AG20443 (cell line): ENCODE measurements around the gene MYO1A.

Experiments
- DNase-seq: peaks from one replicate; pipeline ENCODE4 v3.0.0; 2012; ENCODE audit warnings: low spot score, mixed read lengths

The MYO1A gene

GRCh38 chr12:57012600-57013465 is 37.1 kb downstream of the MYO1A start:
- DNase-seq, result no peak

GRCh38 chr12:57011438-57012424 is 38.2 kb downstream of the MYO1A start:
- no peak for DNase-seq

- DNase-seq, result no peak
Measured at GRCh38 chr12:57010627-57011247, 39.2 kb downstream of the MYO1A start.

GRCh38 chr12:57009949-57010626 is 39.8 kb downstream of the MYO1A start:
- DNase-seq, result no peak

- DNase-seq, result peak; percentile 66
Measured at GRCh38 chr12:57008178-57008577, 41.8 kb downstream of the MYO1A start.

- no peak for DNase-seq
Measured at GRCh38 chr12:57006809-57007475, 43.0 kb downstream of the MYO1A start.

- DNase-seq, result peak; percentile 98
Measured at GRCh38 chr12:57005980-57006808, 43.7 kb downstream of the MYO1A start, which contains the start of gene ZBTB39. TSS of gene ZBTB39 (minus strand) at chr12:57006546. CDS start at chr12:57004917, 1,629 bp downstream.

- DNase-seq, result no peak
Measured at GRCh38 chr12:57004651-57005050, 45.3 kb downstream of the MYO1A start.

GRCh38 chr12:57003395-57003794 is 46.5 kb downstream of the MYO1A start:
- DNase-seq, result no peak

GRCh38 chr12:57001448-57001906 is 48.5 kb downstream of the MYO1A start:
- peak; percentile 84 for DNase-seq

GRCh38 chr12:57000393-57000792 is 49.5 kb downstream of the MYO1A start:
- DNase-seq, result no peak

- no peak for DNase-seq
Measured at GRCh38 chr12:56999456-56999855, 50.5 kb downstream of the MYO1A start.

- no peak for DNase-seq
Measured at GRCh38 chr12:56998981-56999380, 50.9 kb downstream of the MYO1A start.

- no peak for DNase-seq
Measured at GRCh38 chr12:56998316-56998715, 51.6 kb downstream of the MYO1A start.

- DNase-seq, result no peak
Measured at GRCh38 chr12:56996793-56997545, 53.0 kb downstream of the MYO1A start.

GRCh38 chr12:56995930-56996496 is 53.9 kb downstream of the MYO1A start:
- DNase-seq, result no peak

- DNase-seq, result no peak
Measured at GRCh38 chr12:56995201-56995929, 54.6 kb downstream of the MYO1A start.

GRCh38 chr12:56994231-56994746 is 55.6 kb downstream of the MYO1A start:
- no peak for DNase-seq
